DMS53 (cell line): Measurements from ENCODE around the gene AKAP14.
"Not testable (repeated sequence)": the region's sequence is repeated elsewhere in the genome, so short reads cannot be mapped to it uniquely, and the experiment has no call there.

Source experiments
- DNase-seq: peaks from one replicate; lab custom pipeline; 2025; lab: John Stamatoyannopoulos, UW

Gene AKAP14

GRCh38 chrX:119922391-119922790 lies 26.7 kb downstream of the AKAP14 start:
- not testable (repeated sequence) for DNase-seq

GRCh38 chrX:119935215-119935874 lies 39.7 kb downstream of the AKAP14 start:
- no peak for DNase-seq

GRCh38 chrX:119941336-119941735 lies 45.6 kb downstream of the AKAP14 start:
- no peak for DNase-seq

GRCh38 chrX:119942173-119942819 lies 46.6 kb downstream of the AKAP14 start:
- no peak for DNase-seq

- DNase-seq = peak; percentile 39
These were observed 47.1 kb downstream of the AKAP14 start for GRCh38 chrX:119942831-119943184.

- peak; percentile 92 for DNase-seq
These were observed 47.7 kb downstream of the AKAP14 start, which contains the start of gene NKAP for GRCh38 chrX:119943185-119943988. Gene NKAP, minus strand, starts transcription at chrX:119943751. Its CDS starts 146 bp downstream, at chrX:119943605.

- DNase-seq = no peak
These were observed 49.8 kb downstream of the AKAP14 start for GRCh38 chrX:119945481-119945880.

- peak; percentile 29 for DNase-seq
These were observed 52.7 kb downstream of the AKAP14 start for GRCh38 chrX:119948381-119948780.

GRCh38 chrX:119954374-119954773 lies 58.7 kb downstream of the AKAP14 start:
- no peak for DNase-seq

GRCh38 chrX:119955807-119956570 lies 60.3 kb downstream of the AKAP14 start:
- not testable (repeated sequence) for DNase-seq

- no peak for DNase-seq
These were observed 64.9 kb downstream of the AKAP14 start for GRCh38 chrX:119960625-119961024.

- not testable (repeated sequence) for DNase-seq
These were observed 71.1 kb downstream of the AKAP14 start for GRCh38 chrX:119966837-119967236.
